GM21447 (cell line): Measurements from ENCODE around the gene ACACA.
"Not testable (repeated sequence)": the region's sequence is repeated elsewhere in the genome, so short reads cannot be mapped to it uniquely, and the experiment has no call there.

Source experiments
- ATAC-seq: cut with Tn5 transposase; IDR thresholded peaks from one replicate; pipeline ENCODE4 v1.9.1; 2021; ENCODE audit not compliant: unreplicated experiment

The ACACA gene

GRCh38 chr17:37182786-37183465 is 223.7 kb downstream of the ACACA start:
- ATAC-seq, result no peak

- no peak for ATAC-seq
These were observed 226.3 kb downstream of the ACACA start for GRCh38 chr17:37180376-37180775.

- no peak for ATAC-seq
These were observed 226.7 kb downstream of the ACACA start for GRCh38 chr17:37179893-37180292.

- ATAC-seq, result no peak
These were observed 229.3 kb downstream of the ACACA start for GRCh38 chr17:37177254-37177870.

- no peak for ATAC-seq
These were observed 229.9 kb downstream of the ACACA start for GRCh38 chr17:37176723-37177122.

- no peak for ATAC-seq
These were observed 232.4 kb downstream of the ACACA start for GRCh38 chr17:37174205-37174604.

- ATAC-seq, result no peak
These were observed 235.7 kb downstream of the ACACA start for GRCh38 chr17:37170881-37171425.

GRCh38 chr17:37168731-37169353 is 237.8 kb downstream of the ACACA start:
- no peak for ATAC-seq

GRCh38 chr17:37167756-37168155 is 238.9 kb downstream of the ACACA start:
- ATAC-seq, result no peak

- no peak for ATAC-seq
These were observed 242.6 kb downstream of the ACACA start for GRCh38 chr17:37164057-37164456.

GRCh38 chr17:37162800-37163199 is 243.8 kb downstream of the ACACA start:
- no peak for ATAC-seq

- ATAC-seq, result no peak
These were observed 245.7 kb downstream of the ACACA start for GRCh38 chr17:37160944-37161343.

GRCh38 chr17:37158290-37158689 is 248.3 kb downstream of the ACACA start:
- no peak for ATAC-seq

GRCh38 chr17:37148156-37148555 is 258.5 kb downstream of the ACACA start:
- no peak for ATAC-seq

- ATAC-seq, result no peak
These were observed 259.3 kb downstream of the ACACA start for GRCh38 chr17:37147301-37147812.

GRCh38 chr17:37146086-37147064 is 260.3 kb downstream of the ACACA start:
- no peak for ATAC-seq

- no peak for ATAC-seq
These were observed 262.4 kb downstream of the ACACA start for GRCh38 chr17:37144075-37144701.

GRCh38 chr17:37143558-37143957 is 263.1 kb downstream of the ACACA start:
- ATAC-seq, result not testable (repeated sequence)

GRCh38 chr17:37142294-37142896 is 264.2 kb downstream of the ACACA start:
- ATAC-seq, result no peak
